ENCODE data around the gene PYGB.
A peak's percentile ranks its signal among the peaks of the same experiment; 100 is the strongest.
"Not testable (repeated sequence)": the region's sequence is repeated elsewhere in the genome, so short reads cannot be mapped to it uniquely, and the experiment has no call there.

The PYGB gene

GRCh38 chr20:25230166-25230831 lies 17.6 kb upstream of the PYGB start:
- no peak for DNase-seq (ENCODE audit: low read depth)

GRCh38 chr20:25233016-25233772 lies 14.7 kb upstream of the PYGB start:
- no peak for DNase-seq (ENCODE audit: low read depth)

GRCh38 chr20:25234009-25234849 lies 13.7 kb upstream of the PYGB start:
- DNase-seq (ENCODE audit: low read depth): not testable (repeated sequence)

GRCh38 chr20:25236450-25237304 lies 11.2 kb upstream of the PYGB start:
- no peak for DNase-seq (ENCODE audit: low read depth)

GRCh38 chr20:25237610-25238318 lies 10.1 kb upstream of the PYGB start:
- DNase-seq (ENCODE audit: low read depth): peak; percentile 99

GRCh38 chr20:25238319-25239037 lies 9.4 kb upstream of the PYGB start:
- DNase-seq (ENCODE audit: low read depth): no peak

- DNase-seq (ENCODE audit: low read depth): no peak
These were observed 8.2 kb upstream of the PYGB start for GRCh38 chr20:25239387-25240370.

- DNase-seq (ENCODE audit: low read depth): not testable (repeated sequence)
These were observed 6.8 kb upstream of the PYGB start for GRCh38 chr20:25240851-25241658.

- not testable (repeated sequence) for DNase-seq (ENCODE audit: low read depth)
These were observed 6.3 kb upstream of the PYGB start for GRCh38 chr20:25241659-25241955.

GRCh38 chr20:25242231-25242630 lies 5.7 kb upstream of the PYGB start:
- no peak for DNase-seq (ENCODE audit: low read depth)

GRCh38 chr20:25243416-25243979 lies 4.4 kb upstream of the PYGB start:
- no peak for DNase-seq (ENCODE audit: low read depth)

- DNase-seq (ENCODE audit: low read depth): no peak
These were observed 2.9 kb upstream of the PYGB start for GRCh38 chr20:25244976-25245375.

GRCh38 chr20:25245461-25245860 lies 2.4 kb upstream of the PYGB start:
- no peak for DNase-seq (ENCODE audit: low read depth)

GRCh38 chr20:25246182-25246999 lies 1.5 kb upstream of the PYGB start:
- DNase-seq (ENCODE audit: low read depth): no peak

- DNase-seq (ENCODE audit: low read depth): peak; percentile 51
These were observed 826 bp upstream of the PYGB start for GRCh38 chr20:25247000-25247517.

- DNase-seq (ENCODE audit: low read depth): no peak
These were observed 348 bp upstream of the PYGB start for GRCh38 chr20:25247518-25247955.

GRCh38 chr20:25248786-25249172 lies 894 bp downstream of the PYGB start:
- no peak for DNase-seq (ENCODE audit: low read depth)

Data from GM04504 (cell line).